Motor neuron (in vitro differentiated cells): ENCODE data around the gene OCRL. TPM values are rescaled to one million over a fixed set of nuclear protein-coding genes. Genes with fewer than 3 reads are reported as not detected.
A peak's percentile ranks its signal among the peaks of the same experiment; 100 is the strongest.

Source experiments
- ATAC-seq, 8 experiments: fragments of 200-7000 bp; cut with Tn5 transposase; replicated peaks in 6 of 8; 2 replicates each; pipeline ENCODE4 v1.8.0; 2021; ENCODE audit warnings: mild to moderate bottlenecking in 8 of 8, moderate library complexity in 8 of 8
- H3K27ac ChIP-seq, 2 donors: fragments of 250-450 bp; sonication (Bioruptor Pico); 2 replicates each; pipeline ENCODE4 v1.9.0; 2021; ENCODE audit warnings: antibody characterized with exemption in 2 of 2, mild to moderate bottlenecking in 2 of 2, moderate library complexity in 1 of 2
- H3K4me1 ChIP-seq, 2 donors: fragments of 250-450 bp; sonication (Bioruptor Pico); replicated peaks in 1 of 2; 2 replicates each; pipeline ENCODE4 v1.6.1; 2021; ENCODE audit warnings: antibody characterized with exemption in 2 of 2, mild to moderate bottlenecking in 2 of 2, moderate library complexity in 1 of 2
- H3K4me3 ChIP-seq, 5 donors: fragments of 250-450 bp; sonication (Bioruptor Pico); 2 replicates each; pipeline ENCODE4 v1.9.0; 2021; ENCODE audit warnings: antibody characterized with exemption in 5 of 5, mild to moderate bottlenecking in 5 of 5, moderate library complexity in 4 of 5
- WGBS, 10 experiments: fragments of 450-650 bp; shearing (Covaris generic); methylation state at CpG; one replicate each; pipeline ENCODE4 v1.0.0; 2022; 5-methylcytosine and 5-hydroxymethylcytosine counted together
- in situ Hi-C, 9 experiments: fragments of 400-800 bp; cut with MboI; loops; one replicate each; pipeline ENCODE4 v1.15.0; 2021; ENCODE audit warnings: low sequenced_read_pairs in 9 of 9, low pct_unique_long_range_greater_than_20kb in 2 of 9; ENCODE audit not compliant: unreplicated experiment in 9 of 9
- total RNA-seq, 8 experiments: library from RNA; unstranded; fragments of 300-600 nt; gene quantifications; 2 replicates each; pipeline versions ENCODE4 v1.2.3 to v1.2.4, GENCODE V29; 2022

The OCRL gene
- total RNA-seq, result 10 to 100 TPM; 12.7 to 22.3 (median 18.5) TPM

- Histone ChIP-seq H3K27ac (peak within 1 kb of the TSS; percentile 85 to 89), H3K4me1 (peaks cover 0 to 9% of the 10 kb centered on the region in 2 donors), H3K4me3 (peak within 1 kb of the TSS; percentile 59 to 100 (median 70))
- in situ Hi-C loops, result no loop called here
- WGBS, 10 experiments, result 20% methylated on average over 3 of the region's 60 CpGs; no CpG with 5 or more reads in 9 of the 10 experiments
- ATAC-seq, result peak; percentile 88 to 99 (median 94)
These were observed at the start of gene OCRL for GRCh38 chrX:129540068-129540653. TSS of gene OCRL (plus strand) at chrX:129540259. CDS start at chrX:129540440, 181 bp downstream.

GRCh38 chrX:129490330-129490729 is 49.7 kb upstream of the OCRL start:
- WGBS, 10 experiments, result 33 to 100% (median 88%) methylated on average over 1 to 2 of the region's 2 CpGs; no CpG with 5 or more reads in 3 of the 10 experiments
- Histone ChIP-seq H3K27ac (no peak overlapping the region), H3K4me3 (no peak overlapping the region), H3K4me1 (no peaks in the 10 kb centered on the region)
- no peak for ATAC-seq
- in situ Hi-C loops, result no loop called here

- no peak overlapping the region for H3K27ac ChIP-seq
- no peak for ATAC-seq
- H3K4me1 ChIP-seq, result no peaks in the 10 kb centered on the region
- WGBS, 10 experiments, result 0 to 88% (median 43%) methylated on average over 1 to 4 of the region's 4 CpGs; no CpG with 5 or more reads in 4 of the 10 experiments
- H3K4me3 ChIP-seq, result no peak overlapping the region
- in situ Hi-C loops, result no loop called here
These were observed 46.4 kb upstream of the OCRL start for GRCh38 chrX:129493643-129494042.

GRCh38 chrX:129494887-129495286 is 45.2 kb upstream of the OCRL start:
- in situ Hi-C loops, result no loop called here
- ATAC-seq, result no peak
- H3K4me1 ChIP-seq, result no peaks in the 10 kb centered on the region
- no peak overlapping the region for H3K27ac ChIP-seq
- 45% methylated on average over 2 of the region's 2 CpGs; no CpG with 5 or more reads in 9 of the 10 experiments for WGBS, 10 experiments
- H3K4me3 ChIP-seq, result no peak overlapping the region

GRCh38 chrX:129495900-129496299 is 44.2 kb upstream of the OCRL start:
- H3K27ac ChIP-seq, result no peak overlapping the region
- H3K4me3 ChIP-seq, result no peak overlapping the region
- 57 to 100% (median 86%) methylated on average over 1 to 5 of the region's 5 CpGs; no CpG with 5 or more reads in 4 of the 10 experiments for WGBS, 10 experiments
- in situ Hi-C loops, result no loop called here
- no peaks in the 10 kb centered on the region for H3K4me1 ChIP-seq
- no peak for ATAC-seq

GRCh38 chrX:129496625-129497024 is 43.4 kb upstream of the OCRL start:
- 68 to 100% (median 80%) methylated on average over 1 to 6 of the region's 6 CpGs; no CpG with 5 or more reads in 4 of the 10 experiments for WGBS, 10 experiments

GRCh38 chrX:129497146-129497843 is 42.8 kb upstream of the OCRL start:
- ATAC-seq, result peak in 1 of 8 experiments; percentile 72
- in situ Hi-C loops, result no loop called here
- no peaks in the 10 kb centered on the region for H3K4me1 ChIP-seq
- H3K4me3 ChIP-seq, result no peak overlapping the region
- H3K27ac ChIP-seq, result no peak overlapping the region
- WGBS, 10 experiments, result 36 to 100% (median 86%) methylated on average over 1 to 3 of the region's 3 CpGs; no CpG with 5 or more reads in 5 of the 10 experiments

More at GRCh38 chrX:129496625-129497024, 43.4 kb upstream of the OCRL start:
- ATAC-seq, result no peak
- Histone ChIP-seq H3K27ac (no peak overlapping the region), H3K4me3 (no peak overlapping the region), H3K4me1 (no peaks in the 10 kb centered on the region)
- in situ Hi-C loops, result no loop called here

- in situ Hi-C loops, result no loop called here
- ATAC-seq, result no peak
- Histone ChIP-seq H3K4me1 (no peaks in the 10 kb centered on the region), H3K4me3 (no peak overlapping the region), H3K27ac (no peak overlapping the region)
- WGBS, 10 experiments, result 49 to 100% (median 80%) methylated on average over 1 to 5 of the region's 7 CpGs; no CpG with 5 or more reads in 5 of the 10 experiments
These were observed 29.7 kb upstream of the OCRL start for GRCh38 chrX:129510331-129510730.

- H3K4me1 ChIP-seq, result no peaks in the 10 kb centered on the region
- 31 to 100% (median 92%) methylated on average over 1 to 5 of the region's 5 CpGs; no CpG with 5 or more reads in 5 of the 10 experiments for WGBS, 10 experiments
- H3K27ac ChIP-seq, result no peak overlapping the region
- in situ Hi-C loops, result no loop called here
- peak in 1 of 8 experiments; percentile 21 for ATAC-seq
- H3K4me3 ChIP-seq, result no peak overlapping the region
These were observed 28.4 kb upstream of the OCRL start for GRCh38 chrX:129511689-129512088.

GRCh38 chrX:129512409-129512808 is 27.6 kb upstream of the OCRL start:
- H3K27ac ChIP-seq, result no peak overlapping the region
- in situ Hi-C loops, result no loop called here
- 63 to 100% (median 92%) methylated on average over 1 to 2 of the region's 2 CpGs; no CpG with 5 or more reads in 4 of the 10 experiments for WGBS, 10 experiments
- no peaks in the 10 kb centered on the region for H3K4me1 ChIP-seq
- no peak for ATAC-seq
- no peak overlapping the region for H3K4me3 ChIP-seq

GRCh38 chrX:129516402-129516801 is 23.7 kb upstream of the OCRL start:
- H3K4me1 ChIP-seq, result peaks cover 3 to 5% of the 10 kb centered on the region in 2 donors
- ATAC-seq, result no peak
- no peak overlapping the region for H3K4me3 ChIP-seq
- no peak overlapping the region for H3K27ac ChIP-seq
- in situ Hi-C loops, result no loop called here
- 24 to 87% (median 51%) methylated on average over 1 to 3 of the region's 3 CpGs; no CpG with 5 or more reads in 4 of the 10 experiments for WGBS, 10 experiments

GRCh38 chrX:129520151-129520550 is 19.9 kb upstream of the OCRL start:
- ATAC-seq, result no peak
- 38 to 100% (median 90%) methylated on average over 1 to 3 of the region's 3 CpGs; no CpG with 5 or more reads in 4 of the 10 experiments for WGBS, 10 experiments
- Histone ChIP-seq H3K4me1 (peaks cover 3 to 5% of the 10 kb centered on the region in 2 donors), H3K27ac (no peak overlapping the region), H3K4me3 (no peak overlapping the region)
- in situ Hi-C loops, result no loop called here
